HUES48 (cell line): ENCODE measurements around the gene M6PR.

Source experiments
- H3K27ac ChIP-seq: one replicate; pipeline ENCODE4 v1.7.0; 2013; ENCODE audit warnings: low read depth, low read length, inconsistent platforms
- H3K27me3 ChIP-seq: 2 replicates; pipeline ENCODE4 v1.6.1; 2013; ENCODE audit warnings: mild to moderate bottlenecking, low read length; ENCODE audit not compliant: control insufficient read depth, insufficient read depth
- H3K36me3 ChIP-seq: 2 replicates; pipeline ENCODE4 v1.6.1; 2013; ENCODE audit warnings: low read length; ENCODE audit not compliant: control insufficient read depth, insufficient read depth
- H3K4me1 ChIP-seq: 2 replicates; pipeline ENCODE4 v1.6.1; 2013; ENCODE audit warnings: mild to moderate bottlenecking, low read length; ENCODE audit not compliant: control insufficient read depth, insufficient read depth
- H3K4me3 ChIP-seq: 2 replicates; pipeline ENCODE4 v1.5.1; 2013; ENCODE audit warnings: mild to moderate bottlenecking, low read depth, low read length
- H3K9ac ChIP-seq: 2 replicates; pipeline ENCODE4 v1.6.1; 2013; ENCODE audit warnings: mild to moderate bottlenecking, low read depth, low read length, moderate library complexity
- H3K9me3 ChIP-seq: 2 replicates; pipeline ENCODE4 v1.6.1; 2013; ENCODE audit warnings: low read length; ENCODE audit not compliant: control insufficient read depth, insufficient read depth

The M6PR gene

GRCh38 chr12:8980137-8980536 is 30.7 kb upstream of the M6PR start:
- Histone ChIP-seq H3K4me1 (no peaks in the 10 kb centered on the region), H3K27me3 (no peaks in the 10 kb centered on the region), H3K9me3 (no peaks in the 10 kb centered on the region), H3K9ac (no peak overlapping the region), H3K27ac (no peak overlapping the region), H3K4me3 (no peak overlapping the region), H3K36me3 (no peaks in the 10 kb centered on the region)

DNA sequence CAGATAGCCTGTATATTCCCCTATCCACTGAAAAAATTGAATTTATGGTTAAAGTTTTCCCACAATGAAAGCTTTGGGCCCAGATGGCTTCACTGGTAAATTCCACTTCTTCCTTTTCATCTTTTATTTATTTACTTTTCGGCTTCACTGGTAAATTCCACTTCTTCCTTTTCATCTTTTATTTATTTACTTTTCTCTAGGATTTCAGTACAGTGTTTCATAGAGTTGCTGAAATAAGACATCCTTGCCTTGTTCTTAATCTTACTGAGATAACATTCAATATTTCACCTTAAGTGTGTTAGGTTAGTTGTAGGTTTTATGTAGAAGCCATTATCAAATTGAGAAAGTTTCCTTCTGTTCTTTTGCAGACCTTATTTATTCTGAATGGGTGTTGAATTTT is 21.0 kb upstream of the M6PR start:
- Histone ChIP-seq H3K4me1 (no peaks in the 10 kb centered on the region), H3K36me3 (no peaks in the 10 kb centered on the region), H3K27ac (no peak overlapping the region), H3K9ac (no peak overlapping the region), H3K27me3 (no peaks in the 10 kb centered on the region), H3K4me3 (no peak overlapping the region), H3K9me3 (peaks cover 9% of the 10 kb centered on the region; the same call in 1 of the 2 replicates)

GRCh38 chr12:8969861-8970411 is 20.5 kb upstream of the M6PR start:
- H3K9ac ChIP-seq = no peak overlapping the region
- no peaks in the 10 kb centered on the region for H3K36me3 ChIP-seq
- no peak overlapping the region for H3K4me3 ChIP-seq
- H3K9me3 ChIP-seq = peaks cover 9% of the 10 kb centered on the region; the same call in 1 of the 2 replicates
- H3K4me1 ChIP-seq = no peaks in the 10 kb centered on the region
- no peaks in the 10 kb centered on the region for H3K27me3 ChIP-seq
- no peak overlapping the region for H3K27ac ChIP-seq

DNA sequence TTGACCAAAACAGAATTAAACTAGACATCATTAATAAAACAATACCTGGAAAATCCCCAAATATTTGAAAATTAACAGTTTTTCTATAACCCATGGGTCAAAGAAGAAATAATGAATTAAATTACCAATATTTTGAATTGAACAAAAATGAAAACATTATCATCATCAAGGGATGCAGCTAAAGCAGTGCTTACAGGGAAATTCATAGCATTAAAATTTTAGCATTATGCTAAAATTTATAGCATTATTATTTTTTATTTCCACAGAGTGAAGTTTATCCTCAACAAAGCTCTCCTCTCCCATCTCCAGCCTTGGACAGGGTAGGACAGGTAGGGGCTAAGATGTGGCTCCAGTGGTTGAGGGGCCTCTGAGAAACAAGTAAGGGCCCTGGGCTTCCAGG is 19.3 kb upstream of the M6PR start:
- Histone ChIP-seq H3K9me3 (peaks cover 9% of the 10 kb centered on the region; the same call in 1 of the 2 replicates), H3K36me3 (no peaks in the 10 kb centered on the region), H3K4me1 (no peaks in the 10 kb centered on the region), H3K27me3 (no peaks in the 10 kb centered on the region), H3K9ac (no peak overlapping the region), H3K4me3 (no peak overlapping the region), H3K27ac (no peak overlapping the region)

GRCh38 chr12:8960176-8960575 is 10.7 kb upstream of the M6PR start:
- no peaks in the 10 kb centered on the region for H3K27me3 ChIP-seq
- no peak overlapping the region for H3K4me3 ChIP-seq
- no peak overlapping the region for H3K27ac ChIP-seq
- no peaks in the 10 kb centered on the region for H3K36me3 ChIP-seq
- H3K9me3 ChIP-seq = peaks cover 10% of the 10 kb centered on the region; the same call in 1 of the 2 replicates
- H3K4me1 ChIP-seq = no peaks in the 10 kb centered on the region
- H3K9ac ChIP-seq = no peak overlapping the region

- Histone ChIP-seq H3K4me1 (no peaks in the 10 kb centered on the region), H3K9ac (no peak overlapping the region), H3K27me3 (no peaks in the 10 kb centered on the region), H3K36me3 (peaks cover 4% of the 10 kb centered on the region; the same call in 1 of the 2 replicates), H3K9me3 (peaks cover 24% of the 10 kb centered on the region), H3K4me3 (no peak overlapping the region), H3K27ac (no peak overlapping the region)
These were observed 8.6 kb upstream of the M6PR start for GRCh38 chr12:8958066-8958465.

- peaks cover 5% of the 10 kb centered on the region; the same call in 1 of the 2 replicates for H3K36me3 ChIP-seq
- H3K4me1 ChIP-seq = no peaks in the 10 kb centered on the region
- no peaks in the 10 kb centered on the region for H3K27me3 ChIP-seq
- H3K9me3 ChIP-seq = peaks cover 29% of the 10 kb centered on the region
- H3K9ac ChIP-seq = no peak overlapping the region
- H3K4me3 ChIP-seq = no peak overlapping the region
- H3K27ac ChIP-seq = no peak overlapping the region
These were observed 8.1 kb upstream of the M6PR start for GRCh38 chr12:8957561-8957960.

DNA sequence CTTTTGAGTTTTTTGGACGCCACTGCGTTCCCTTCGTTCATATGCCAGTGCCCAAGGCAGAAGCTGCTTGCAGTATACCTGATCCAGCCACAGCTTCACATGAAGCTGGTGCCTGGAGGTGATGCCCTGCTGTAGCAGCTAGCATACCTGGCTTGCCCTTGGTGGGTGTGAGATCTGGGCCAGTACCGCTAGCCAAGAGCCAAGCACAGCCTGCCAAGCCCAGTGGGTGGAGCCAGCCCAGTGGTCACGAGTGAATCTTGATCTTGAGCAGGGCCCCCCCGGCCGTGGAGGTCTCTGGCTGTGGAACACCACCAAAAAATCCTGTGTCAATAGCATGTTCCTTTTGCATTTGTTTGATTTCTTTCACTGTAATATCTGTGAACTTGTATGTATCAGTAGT is 7.3 kb upstream of the M6PR start:
- Histone ChIP-seq H3K36me3 (peaks cover 5% of the 10 kb centered on the region; the same call in 1 of the 2 replicates), H3K9ac (no peak overlapping the region), H3K4me3 (no peak overlapping the region), H3K9me3 (peaks cover 30% of the 10 kb centered on the region), H3K4me1 (no peaks in the 10 kb centered on the region), H3K27ac (no peak overlapping the region), H3K27me3 (no peaks in the 10 kb centered on the region)

GRCh38 chr12:8956073-8956472 is 6.6 kb upstream of the M6PR start:
- no peaks in the 10 kb centered on the region for H3K27me3 ChIP-seq
- peaks cover 30% of the 10 kb centered on the region for H3K9me3 ChIP-seq
- no peak overlapping the region for H3K9ac ChIP-seq
- H3K4me3 ChIP-seq = no peak overlapping the region
- no peaks in the 10 kb centered on the region for H3K4me1 ChIP-seq
- no peak overlapping the region for H3K27ac ChIP-seq
- H3K36me3 ChIP-seq = peaks cover 5% of the 10 kb centered on the region; the same call in 1 of the 2 replicates

DNA sequence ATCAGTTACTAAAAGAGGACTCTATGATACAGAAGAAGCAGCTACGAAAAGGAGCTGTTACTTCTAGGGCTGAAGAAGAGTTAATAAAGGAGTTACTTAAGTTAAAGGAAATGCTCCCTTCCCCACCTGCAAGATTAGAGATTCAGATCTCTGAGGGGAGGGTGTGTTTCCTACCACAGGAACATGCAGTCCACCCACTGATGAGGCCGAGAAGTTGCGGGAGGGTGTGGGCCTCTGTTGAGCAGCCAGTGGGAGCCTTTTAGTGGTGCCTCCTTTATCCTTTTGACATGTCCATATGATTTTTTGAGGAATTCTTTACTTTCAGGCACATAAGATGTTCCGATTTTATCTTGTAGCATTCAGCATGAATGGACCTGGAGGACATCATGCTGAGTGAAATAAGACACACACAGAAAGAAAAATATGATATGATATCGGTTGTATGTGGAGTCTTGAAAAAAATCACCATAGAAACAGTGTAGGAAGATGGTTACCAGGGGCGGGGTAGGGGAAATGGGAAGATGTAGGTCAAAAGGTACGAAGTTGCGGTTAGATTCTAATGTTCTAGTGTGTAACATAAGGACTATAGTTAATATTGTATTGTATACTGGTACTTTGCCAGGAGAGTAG is 4.4 kb upstream of the M6PR start:
- Histone ChIP-seq H3K9me3 (peaks cover 30% of the 10 kb centered on the region), H3K4me3 (no peak overlapping the region), H3K36me3 (peaks cover 5% of the 10 kb centered on the region; the same call in 1 of the 2 replicates), H3K9ac (no peak overlapping the region), H3K27me3 (no peaks in the 10 kb centered on the region), H3K27ac (no peak overlapping the region), H3K4me1 (peaks cover 3% of the 10 kb centered on the region; the same call in 1 of the 2 replicates)

- peaks cover 30% of the 10 kb centered on the region for H3K9me3 ChIP-seq
- no peaks in the 10 kb centered on the region for H3K27me3 ChIP-seq
These were observed 2.3 kb upstream of the M6PR start for GRCh38 chr12:8951744-8952143.

More at GRCh38 chr12:8951744-8952143, 2.3 kb upstream of the M6PR start:
- no peak overlapping the region for H3K4me3 ChIP-seq
- peaks cover 9% of the 10 kb centered on the region; the same call in 1 of the 2 replicates for H3K4me1 ChIP-seq
- no peak overlapping the region for H3K9ac ChIP-seq
- peaks cover 5% of the 10 kb centered on the region; the same call in 1 of the 2 replicates for H3K36me3 ChIP-seq
- no peak overlapping the region for H3K27ac ChIP-seq
